ENCODE results near the gene TRIM10. TPM values are rescaled to one million over a fixed set of nuclear protein-coding genes. Genes with fewer than 3 reads are reported as not detected.
A peak's percentile ranks its signal among the peaks of the same experiment; 100 is the strongest.

Gene TRIM10
- total and polyA plus RNA-seq, 10 of the 15 experiments (the other 5 are each of a cell fraction or from before 2014, with no cell fraction given) = 0.01 TPM; not detected in 9

DNA sequence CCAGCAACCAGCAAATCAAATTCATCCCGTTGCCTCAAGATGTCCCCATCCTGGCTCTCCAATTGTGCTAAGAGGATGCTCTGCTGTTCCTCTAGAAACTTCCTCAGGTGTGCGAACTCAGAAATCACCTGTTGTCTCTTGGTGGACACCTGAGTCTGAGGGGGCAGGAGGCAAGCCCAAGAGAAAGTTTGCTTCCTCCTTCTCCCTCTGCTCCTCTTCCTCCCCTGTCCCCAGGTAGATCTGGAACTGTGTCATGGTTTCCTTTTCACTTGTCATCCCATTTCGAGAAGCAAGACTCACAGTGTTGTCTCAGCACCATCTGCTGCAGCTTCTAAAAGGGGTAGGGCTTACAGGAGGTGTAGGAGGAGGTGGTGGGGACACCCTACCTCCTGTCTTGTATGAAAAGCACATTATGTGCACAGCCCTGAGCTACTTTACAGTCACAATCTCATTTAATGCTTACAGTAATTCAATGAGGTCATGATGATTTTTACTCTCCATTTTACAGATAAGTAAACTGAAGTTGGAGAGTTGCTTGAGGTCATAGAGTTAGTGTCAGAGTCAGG, 2.5 kb downstream of the TRIM10 start (continued):
- TF ChIP-seq, protein P1, sequence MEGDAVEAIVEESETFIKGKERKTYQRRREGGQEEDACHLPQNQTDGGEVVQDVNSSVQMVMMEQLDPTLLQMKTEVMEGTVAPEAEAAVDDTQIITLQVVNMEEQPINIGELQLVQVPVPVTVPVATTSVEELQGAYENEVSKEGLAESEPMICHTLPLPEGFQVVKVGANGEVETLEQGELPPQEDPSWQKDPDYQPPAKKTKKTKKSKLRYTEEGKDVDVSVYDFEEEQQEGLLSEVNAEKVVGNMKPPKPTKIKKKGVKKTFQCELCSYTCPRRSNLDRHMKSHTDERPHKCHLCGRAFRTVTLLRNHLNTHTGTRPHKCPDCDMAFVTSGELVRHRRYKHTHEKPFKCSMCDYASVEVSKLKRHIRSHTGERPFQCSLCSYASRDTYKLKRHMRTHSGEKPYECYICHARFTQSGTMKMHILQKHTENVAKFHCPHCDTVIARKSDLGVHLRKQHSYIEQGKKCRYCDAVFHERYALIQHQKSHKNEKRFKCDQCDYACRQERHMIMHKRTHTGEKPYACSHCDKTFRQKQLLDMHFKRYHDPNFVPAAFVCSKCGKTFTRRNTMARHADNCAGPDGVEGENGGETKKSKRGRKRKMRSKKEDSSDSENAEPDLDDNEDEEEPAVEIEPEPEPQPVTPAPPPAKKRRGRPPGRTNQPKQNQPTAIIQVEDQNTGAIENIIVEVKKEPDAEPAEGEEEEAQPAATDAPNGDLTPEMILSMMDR (IDR thresholded peaks at IDR 0.05 in 2 of 3, conservative IDR thresholded peaks at IDR 0.05 in 1 of 3; ENCODE audit: control insufficient read depth in 2 of 3, extremely low read depth in 1 of 3, insufficient read depth in 1 of 3, low read depth in 3 of 3, low read length in 3 of 3) = no peak
- TF ChIP-seq CEBPB (IDR thresholded peaks at IDR 0.05; ENCODE audit: borderline replicate concordance in 1 of 2, low read depth in 2 of 2, low read length in 2 of 2) = no peak
- no peak for TF ChIP-seq BHLHE40 (IDR thresholded peaks at IDR 0.05; ENCODE audit: borderline replicate concordance in 1 of 2, low read depth in 2 of 2, low read length in 1 of 2)
- TF ChIP-seq SP1 (IDR thresholded peaks at IDR 0.05; ENCODE audit: low read depth, low read length) = no peak
- TF ChIP-seq SRF (IDR thresholded peaks at IDR 0.05; ENCODE audit: low read depth in 2 of 2, low read length in 2 of 2) = no peak

DNA sequence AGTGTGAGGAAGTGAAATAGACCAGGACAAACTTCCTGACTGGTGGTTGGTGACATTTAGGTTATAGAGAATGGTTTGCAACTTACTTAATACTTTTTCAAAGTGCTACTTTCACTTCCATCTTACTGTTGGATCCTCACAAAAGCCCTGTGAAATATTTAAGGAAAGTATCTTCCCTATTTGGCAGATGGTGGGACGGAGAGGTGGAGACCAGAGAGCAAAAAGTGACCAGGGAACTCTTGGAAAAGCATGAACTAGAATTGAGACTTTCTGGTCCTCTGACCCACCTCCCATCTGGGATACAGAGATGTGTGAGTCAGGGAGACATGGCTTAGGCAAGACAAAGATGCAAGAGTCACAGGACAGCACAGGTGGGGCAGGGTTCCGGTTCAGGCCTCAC, 3.0 kb downstream of the TRIM10 start:
- RAD21 ChIA-PET (ENCODE audit: unreplicated experiment) = no interaction called here
- ATAC-seq = no peak
- Histone ChIP-seq H3K79me2 (ENCODE audit: control insufficient read depth, insufficient read depth, low read length) (no peaks in the 10 kb centered on the region), H4K20me1 (ENCODE audit: control insufficient read depth, insufficient read depth) (no peaks in the 10 kb centered on the region), H3K9ac (ENCODE audit: control insufficient read depth, insufficient read depth, low read length) (no peak overlapping the region), H3K27me3 (replicated peaks in 1 of 2; ENCODE audit: control insufficient read depth in 2 of 2, insufficient read depth in 2 of 2, low read length in 1 of 2) (peaks cover 2% of the 10 kb centered on the region in 2 experiments; a peak in 3 of 4 replicates), H3K9me3 (replicated peaks; ENCODE audit: control insufficient read depth, insufficient read depth, low read length) (no peaks in the 10 kb centered on the region), H3K4me2 (ENCODE audit: control insufficient read depth, insufficient read depth) (no peak overlapping the region; the same call in 1 of the 2 replicates), H3K4me3 (no peak overlapping the region), H2AFZ (ENCODE audit: control insufficient read depth, low read depth, low read length) (no peak overlapping the region), H3K36me3 (ENCODE audit: control insufficient read depth in 2 of 2, insufficient read depth in 2 of 2, low read length in 1 of 2) (no peaks in the 10 kb centered on the region), H3K27ac (ENCODE audit: control insufficient read depth, insufficient read depth) (no peak overlapping the region), H3K4me1 (ENCODE audit: control insufficient read depth, insufficient read depth, low read length) (peaks cover 4% of the 10 kb centered on the region; the same call in 1 of the 2 replicates)
- DNase-seq (ENCODE audit: low read depth, low spot score) = no peak
- TF ChIP-seq KDM1A (IDR thresholded peaks at IDR 0.05; ENCODE audit: borderline replicate concordance) (no peak), EGR1 (IDR thresholded peaks at IDR 0.05; ENCODE audit: borderline replicate concordance in 1 of 2, low read depth in 2 of 2, low read length in 2 of 2) (no peak)
- CTCF ChIA-PET = interaction anchor here (0.9 to 1.4 kb wide), 2 partner anchors 27 to 55 kb away, joined by 3 to 4 read pairs; no protein-coding TSS in a partner anchor
- WGBS (ENCODE audit: insufficient coverage, insufficient replicate concordance, low lambda C conversion rate, missing lambda C conversion rate) = 27% methylated on average over 2 of the region's 2 CpGs
- peak; percentile 7 for FAIRE-seq
- POLR2A ChIA-PET = no interaction called here
- SMC1A ChIA-PET (ENCODE audit: uncharacterized antibody, unreplicated experiment) = interaction anchor here (1.8 kb wide), 1 partner anchor 55 kb away, joined by 9 read pairs; no protein-coding TSS in a partner anchor
- intact Hi-C loops (cut with micrococcal nuclease; ENCODE audit: unreplicated experiment) (no loop called here), in situ Hi-C loops (cut with MboI) (no loop called here)
- BruUV-seq (replicated peaks) = no TSS peak
